Measurements from ENCODE around the gene TPX2. TPM values are rescaled to one million over a fixed set of nuclear protein-coding genes. Genes with fewer than 3 reads are reported as not detected.

Gene TPX2
- total RNA-seq, 1 donor from 2014 or later, result 44.7 TPM

DNA sequence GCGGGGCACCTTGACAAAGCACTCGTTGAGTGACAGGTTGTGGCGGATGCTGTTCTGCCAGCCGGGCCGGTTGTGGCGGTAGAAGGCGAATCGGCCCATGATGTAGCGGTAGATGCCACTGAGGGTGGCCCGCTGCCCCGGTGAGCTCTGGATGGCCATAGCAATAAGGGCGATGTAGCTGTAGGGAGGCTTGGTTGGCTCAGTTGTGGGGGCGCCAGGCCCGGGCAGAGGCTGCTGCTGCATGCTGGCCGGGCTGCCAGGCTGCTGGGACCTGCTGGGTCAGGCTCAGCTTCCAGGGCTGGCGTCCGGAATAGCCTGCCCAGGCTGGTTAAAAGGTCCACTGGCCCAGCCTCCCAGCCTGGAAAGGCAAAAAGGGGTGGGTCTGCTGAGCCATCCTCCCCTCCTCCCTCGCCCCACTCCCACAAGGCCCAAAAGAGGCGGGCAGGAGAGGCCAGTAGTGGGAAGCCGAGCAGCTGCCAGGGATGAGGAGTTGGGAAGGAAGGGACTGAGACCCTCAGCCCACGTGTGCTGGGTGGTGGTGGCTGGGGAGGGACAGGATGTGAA, 106.3 kb downstream of the TPX2 start, which contains the start of gene FOXS1:
Gene FOXS1 (minus strand): TSS at position 305 of the 564 bp plus-strand sequence. CDS start 62 bp downstream, at position 243.
- TF ChIP-seq CTCF (IDR thresholded peaks at IDR 0.05; ENCODE audit: partially characterized antibody, unreplicated experiment), result no peak
- H3K36me3 Mint-ChIP-seq (ENCODE audit: unreplicated experiment), result no peaks in the 10 kb centered on the region
- DNase-seq, result peak; percentile 70
- H3K27ac Mint-ChIP-seq (ENCODE audit: unreplicated experiment), result no peak within 1 kb of the TSS
- peaks cover 20% of the 10 kb centered on the region for H3K27me3 Mint-ChIP-seq (ENCODE audit: unreplicated experiment)
- H3K9me3 Mint-ChIP-seq (ENCODE audit: unreplicated experiment), result peaks cover 14% of the 10 kb centered on the region
- peaks cover 21% of the 10 kb centered on the region for H3K4me1 Mint-ChIP-seq (ENCODE audit: low read depth, unreplicated experiment)
- H3K4me3 Mint-ChIP-seq (ENCODE audit: unreplicated experiment), result no peak within 1 kb of the TSS

- H3K4me3 Mint-ChIP-seq (ENCODE audit: unreplicated experiment), result no peak overlapping the region
- no peaks in the 10 kb centered on the region for H3K36me3 Mint-ChIP-seq (ENCODE audit: unreplicated experiment)
- H3K27me3 Mint-ChIP-seq (ENCODE audit: unreplicated experiment), result peaks cover 23% of the 10 kb centered on the region
Observed at GRCh38 chr20:31846793-31847138, 107.7 kb downstream of the TPX2 start.

DNA sequence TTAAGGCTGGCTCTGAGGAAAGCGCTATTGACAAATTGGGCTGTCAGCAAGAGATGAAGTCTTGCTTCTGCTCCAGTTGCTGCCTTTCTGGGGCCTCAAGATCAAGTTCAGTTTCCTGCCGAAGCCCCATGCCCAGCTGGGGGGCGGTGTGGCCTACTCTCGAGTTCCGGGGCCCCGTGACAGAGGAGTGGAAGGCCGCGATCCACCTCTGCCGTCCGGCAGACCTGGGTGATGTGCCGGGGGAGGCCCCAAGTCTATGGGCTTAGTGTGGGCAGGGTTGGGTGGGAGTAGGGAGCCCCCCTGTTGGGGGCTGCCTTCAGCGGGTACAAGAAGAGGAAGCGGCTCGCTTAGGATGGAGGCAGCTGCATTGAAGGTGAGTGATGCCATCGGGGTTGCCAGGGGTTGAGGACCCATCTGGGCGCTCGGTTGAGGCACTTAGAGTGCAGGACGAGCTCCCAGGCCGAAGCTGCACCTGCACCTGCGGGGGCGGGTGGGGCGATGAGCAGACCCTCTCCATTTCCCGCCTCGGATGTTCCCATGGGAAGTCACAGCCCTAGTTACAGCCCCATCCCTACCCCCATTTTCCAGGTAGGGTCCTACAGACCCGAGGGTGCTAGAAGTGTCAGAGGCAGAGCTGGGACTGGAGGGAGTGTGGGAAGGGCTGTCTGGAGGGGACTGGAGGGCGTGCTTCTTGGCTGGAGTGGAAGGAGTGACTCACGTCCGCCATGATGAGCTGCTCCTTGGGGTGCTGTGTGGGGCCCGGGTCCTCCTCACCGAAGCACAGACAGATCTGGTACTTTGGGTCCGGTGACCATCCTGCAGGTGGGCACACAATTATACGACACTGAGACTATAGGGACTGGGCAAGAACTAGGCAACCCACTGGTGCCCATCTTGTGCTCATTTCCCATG, 109.3 kb downstream of the TPX2 start:
- no peaks in the 10 kb centered on the region for H3K36me3 Mint-ChIP-seq (ENCODE audit: unreplicated experiment)
- H3K27ac Mint-ChIP-seq (ENCODE audit: unreplicated experiment), result no peak overlapping the region

More at GRCh38 chr20:31846793-31847138, 107.7 kb downstream of the TPX2 start:
- Mint-ChIP-seq H3K9me3 (ENCODE audit: unreplicated experiment) (peaks cover 14% of the 10 kb centered on the region), H3K27ac (ENCODE audit: unreplicated experiment) (no peak overlapping the region), H3K4me1 (ENCODE audit: low read depth, unreplicated experiment) (peaks cover 21% of the 10 kb centered on the region)
- no peak for DNase-seq
- peak; percentile 67 for TF ChIP-seq CTCF (IDR thresholded peaks at IDR 0.05; ENCODE audit: partially characterized antibody, unreplicated experiment)

DNA sequence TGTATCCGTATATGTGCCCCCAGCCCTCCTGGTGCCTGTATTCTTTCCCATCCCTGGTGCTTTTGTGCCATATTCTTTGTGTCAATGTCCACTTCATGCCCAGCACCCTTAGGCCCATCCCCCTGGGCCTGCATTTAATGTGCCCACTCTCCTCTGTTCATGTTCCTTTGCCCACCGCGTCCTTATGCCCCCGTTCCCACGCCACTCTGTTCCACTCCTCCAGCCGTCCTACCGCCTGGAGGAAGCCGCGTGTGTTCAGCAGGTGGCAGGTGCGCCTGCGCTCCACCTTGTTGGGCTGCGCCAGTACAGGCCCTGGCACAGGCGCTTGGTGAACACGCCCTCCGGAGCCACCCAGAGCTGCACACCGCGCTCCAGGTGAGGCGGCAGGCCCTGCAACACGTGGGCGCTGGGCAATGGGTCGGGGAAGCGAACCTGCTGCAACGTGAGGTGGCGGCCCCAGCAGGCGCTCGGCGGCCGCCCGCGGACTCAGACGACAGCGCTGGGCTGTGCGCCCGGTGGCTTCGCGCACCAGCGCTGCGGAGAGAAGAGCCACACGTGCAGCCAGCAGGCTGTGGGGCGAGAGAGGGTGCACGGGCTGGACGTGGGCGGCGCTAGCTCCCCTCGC, 110.3 kb downstream of the TPX2 start:
- TF ChIP-seq CTCF (IDR thresholded peaks at IDR 0.05; ENCODE audit: partially characterized antibody, unreplicated experiment), result no peak
- no peaks in the 10 kb centered on the region for H3K36me3 Mint-ChIP-seq (ENCODE audit: unreplicated experiment)
- no peak overlapping the region for H3K27ac Mint-ChIP-seq (ENCODE audit: unreplicated experiment)
- H3K4me1 Mint-ChIP-seq (ENCODE audit: low read depth, unreplicated experiment), result peaks cover 5% of the 10 kb centered on the region
- peak overlapping the region; percentile 6 for H3K4me3 Mint-ChIP-seq (ENCODE audit: unreplicated experiment)
- H3K27me3 Mint-ChIP-seq (ENCODE audit: unreplicated experiment), result peaks cover 18% of the 10 kb centered on the region
- peaks cover 11% of the 10 kb centered on the region for H3K9me3 Mint-ChIP-seq (ENCODE audit: unreplicated experiment)
- DNase-seq, result no peak

More for the DNA sequence above, 109.3 kb downstream of the TPX2 start:
- Mint-ChIP-seq H3K27me3 (ENCODE audit: unreplicated experiment) (peaks cover 20% of the 10 kb centered on the region), H3K9me3 (ENCODE audit: unreplicated experiment) (peaks cover 14% of the 10 kb centered on the region), H3K4me3 (ENCODE audit: unreplicated experiment) (no peak overlapping the region), H3K4me1 (ENCODE audit: low read depth, unreplicated experiment) (peaks cover 13% of the 10 kb centered on the region)
- no peak for DNase-seq
- TF ChIP-seq CTCF (IDR thresholded peaks at IDR 0.05; ENCODE audit: partially characterized antibody, unreplicated experiment), result no peak

Other genes starting within 250 kb of the TPX2 start
- gene HM13, start 224.8 kb upstream of the TPX2 start, total RNA-seq (ENCODE audit: unreplicated experiment), result 320 TPM
- gene ID1, start 134.0 kb upstream of the TPX2 start, total RNA-seq (ENCODE audit: unreplicated experiment), result 92.0 TPM
- not detected for gene COX4I2, start 101.4 kb upstream of the TPX2 start, total RNA-seq (ENCODE audit: unreplicated experiment)
- gene BCL2L1, start 16.4 kb upstream of the TPX2 start, total RNA-seq (ENCODE audit: unreplicated experiment), result 136 TPM
- 0.69 TPM for gene MYLK2, start 80.1 kb downstream of the TPX2 start, total RNA-seq (ENCODE audit: unreplicated experiment)
- gene FOXS1, start 106.3 kb downstream of the TPX2 start, total RNA-seq (ENCODE audit: unreplicated experiment), result not detected
- 19.3 TPM for gene DUSP15, start 131.2 kb downstream of the TPX2 start, total RNA-seq (ENCODE audit: unreplicated experiment)
- gene TTLL9, start 131.3 kb downstream of the TPX2 start, total RNA-seq (ENCODE audit: unreplicated experiment), result 1.5 TPM
- gene PDRG1, start 212.8 kb downstream of the TPX2 start, total RNA-seq (ENCODE audit: unreplicated experiment), result 69.5 TPM
- 284 TPM for gene XKR7, start 228.9 kb downstream of the TPX2 start, total RNA-seq (ENCODE audit: unreplicated experiment)

Measured in glutamatergic neuron (in vitro differentiated cells).